HepG2 (cell line): ENCODE data around the gene SQSTM1. TPM values are rescaled to one million over a fixed set of nuclear protein-coding genes. Genes with fewer than 3 reads are reported as not detected.

ENCODE experiments used
- EP300 ChIP-seq, 3 experiments: sonication (generic) in 1 of 3; formaldehyde crosslinking in 1 of 3; IDR thresholded peaks; 2 replicates each; pipeline versions ENCODE4 v1.5.1 to v1.6.1; 2011 to 2020; ENCODE audit warnings: low read depth in 2 of 3, low read length in 2 of 3, borderline replicate concordance in 1 of 3, improper control_type of control experiment in 1 of 3, mild to moderate bottlenecking in 1 of 3, missing genetic modification reagents in 1 of 3, moderate library complexity in 1 of 3
- NFKB2 ChIP-seq: sonication (generic); formaldehyde crosslinking; IDR thresholded peaks from 2 replicates; pipeline ENCODE4 v1.4.0; 2020; ENCODE audit warnings: missing genetic modification reagents, borderline replicate concordance
- polyA plus RNA-seq, 8 experiments: library from polyadenylated mRNA; depleted of rRNA in 3 of 8; stranded (reverse) in 7 of 8; unstranded in 1 of 8; fragments of >200 nt; fragmentation: Illumina TruSeq in 4 of 8; extraction: Trizol in 4 of 8; gene quantifications; 2 replicates each; pipeline versions ENCODE4 v1.2.1 to v1.2.3, GENCODE V29; 2011 to 2016; ENCODE audit warnings: low read depth in 4 of 8, missing spikeins in 1 of 8, mixed read lengths in 1 of 8; ENCODE audit not compliant: insufficient read depth in 1 of 8
- total RNA-seq, 5 experiments: library from RNA; depleted of rRNA; stranded (reverse); fragments of >200 nt; fragmentation: Illumina TruSeq; extraction: Trizol; gene quantifications; 2 replicates each; pipeline ENCODE4 v1.2.3, GENCODE V29; 2016; ENCODE audit warnings: low read depth in 1 of 5
- TF ChIP-seq, protein P1 (sequence below): sonication (generic); formaldehyde crosslinking; IDR thresholded peaks from one replicate; pipeline ENCODE4 v1.5.1; 2020; ENCODE audit warnings: mild to moderate bottlenecking, missing genetic modification reagents; ENCODE audit errors: not compliant biosample characterization

SQSTM1 gene
- total and polyA plus RNA-seq, 2 of the 13 experiments (the other 11 are each of a cell fraction or from before 2014, with no cell fraction given) = 90.9 to 160 TPM

- TF ChIP-seq, protein P1, sequence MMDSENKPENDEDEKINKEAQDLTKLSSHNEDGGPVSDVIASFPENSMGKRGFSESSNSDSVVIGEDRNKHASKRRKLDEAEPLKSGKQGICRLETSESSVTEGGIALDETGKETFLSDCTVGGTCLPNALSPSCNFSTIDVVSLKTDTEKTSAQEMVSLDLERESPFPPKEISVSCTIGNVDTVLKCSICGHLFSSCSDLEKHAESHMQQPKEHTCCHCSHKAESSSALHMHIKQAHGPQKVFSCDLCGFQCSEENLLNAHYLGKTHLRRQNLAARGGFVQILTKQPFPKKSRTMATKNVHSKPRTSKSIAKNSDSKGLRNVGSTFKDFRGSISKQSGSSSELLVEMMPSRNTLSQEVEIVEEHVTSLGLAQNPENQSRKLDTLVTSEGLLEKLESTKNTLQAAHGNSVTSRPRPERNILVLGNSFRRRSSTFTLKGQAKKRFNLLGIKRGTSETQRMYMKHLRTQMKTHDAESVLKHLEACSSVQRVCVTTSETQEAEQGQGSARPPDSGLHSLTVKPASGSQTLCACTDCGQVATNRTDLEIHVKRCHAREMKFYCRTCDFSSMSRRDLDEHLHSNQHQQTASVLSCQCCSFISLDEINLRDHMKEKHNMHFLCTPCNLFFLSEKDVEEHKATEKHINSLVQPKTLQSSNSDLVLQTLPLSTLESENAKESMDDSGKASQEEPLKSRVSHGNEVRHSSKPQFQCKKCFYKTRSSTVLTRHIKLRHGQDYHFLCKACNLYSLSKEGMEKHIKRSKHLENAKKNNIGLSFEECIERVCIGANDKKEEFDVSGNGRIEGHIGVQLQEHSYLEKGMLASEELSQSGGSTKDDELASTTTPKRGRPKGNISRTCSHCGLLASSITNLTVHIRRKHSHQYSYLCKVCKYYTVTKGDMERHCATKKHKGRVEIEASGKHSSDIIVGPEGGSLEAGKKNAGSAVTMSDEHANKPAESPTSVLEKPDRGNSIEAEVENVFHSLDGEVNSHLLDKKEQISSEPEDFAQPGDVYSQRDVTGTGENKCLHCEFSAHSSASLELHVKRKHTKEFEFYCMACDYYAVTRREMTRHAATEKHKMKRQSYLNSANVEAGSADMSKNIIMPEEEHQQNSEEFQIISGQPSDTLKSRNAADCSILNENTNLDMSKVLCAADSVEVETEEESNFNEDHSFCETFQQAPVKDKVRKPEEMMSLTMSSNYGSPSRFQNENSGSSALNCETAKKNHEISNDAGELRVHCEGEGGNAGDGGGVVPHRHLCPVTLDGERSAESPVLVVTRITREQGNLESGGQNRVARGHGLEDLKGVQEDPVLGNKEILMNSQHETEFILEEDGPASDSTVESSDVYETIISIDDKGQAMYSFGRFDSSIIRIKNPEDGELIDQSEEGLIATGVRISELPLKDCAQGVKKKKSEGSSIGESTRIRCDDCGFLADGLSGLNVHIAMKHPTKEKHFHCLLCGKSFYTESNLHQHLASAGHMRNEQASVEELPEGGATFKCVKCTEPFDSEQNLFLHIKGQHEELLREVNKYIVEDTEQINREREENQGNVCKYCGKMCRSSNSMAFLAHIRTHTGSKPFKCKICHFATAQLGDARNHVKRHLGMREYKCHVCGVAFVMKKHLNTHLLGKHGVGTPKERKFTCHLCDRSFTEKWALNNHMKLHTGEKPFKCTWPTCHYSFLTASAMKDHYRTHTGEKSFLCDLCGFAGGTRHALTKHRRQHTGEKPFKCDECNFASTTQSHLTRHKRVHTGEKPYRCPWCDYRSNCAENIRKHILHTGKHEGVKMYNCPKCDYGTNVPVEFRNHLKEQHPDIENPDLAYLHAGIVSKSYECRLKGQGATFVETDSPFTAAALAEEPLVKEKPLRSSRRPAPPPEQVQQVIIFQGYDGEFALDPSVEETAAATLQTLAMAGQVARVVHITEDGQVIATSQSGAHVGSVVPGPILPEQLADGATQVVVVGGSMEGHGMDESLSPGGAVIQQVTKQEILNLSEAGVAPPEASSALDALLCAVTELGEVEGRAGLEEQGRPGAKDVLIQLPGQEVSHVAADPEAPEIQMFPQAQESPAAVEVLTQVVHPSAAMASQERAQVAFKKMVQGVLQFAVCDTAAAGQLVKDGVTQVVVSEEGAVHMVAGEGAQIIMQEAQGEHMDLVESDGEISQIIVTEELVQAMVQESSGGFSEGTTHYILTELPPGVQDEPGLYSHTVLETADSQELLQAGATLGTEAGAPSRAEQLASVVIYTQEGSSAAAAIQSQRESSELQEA (CRISPR knock-in tag) = peak; percentile 31
- TF ChIP-seq NFKB2 (CRISPR knock-in tag) (no peak), EP300 (IDR thresholded peaks at IDR 0.05; ENCODE audit: low read depth in 2 of 2, low read length in 2 of 2) (no peak), EP300 (CRISPR knock-in tag; IDR thresholded peaks at IDR 0.05; ENCODE audit: borderline replicate concordance) (no peak)
Observed at GRCh38 chr5:179817890-179818745, 2.6 kb upstream of the SQSTM1 start (continued).
